Measurements from ENCODE around the gene NRCAM. TPM values are rescaled to one million over a fixed set of nuclear protein-coding genes. Genes with fewer than 3 reads are reported as not detected.

The NRCAM gene
- total RNA-seq, 2 experiments from 2014 or later = 3.4 to 7.0 TPM

DNA sequence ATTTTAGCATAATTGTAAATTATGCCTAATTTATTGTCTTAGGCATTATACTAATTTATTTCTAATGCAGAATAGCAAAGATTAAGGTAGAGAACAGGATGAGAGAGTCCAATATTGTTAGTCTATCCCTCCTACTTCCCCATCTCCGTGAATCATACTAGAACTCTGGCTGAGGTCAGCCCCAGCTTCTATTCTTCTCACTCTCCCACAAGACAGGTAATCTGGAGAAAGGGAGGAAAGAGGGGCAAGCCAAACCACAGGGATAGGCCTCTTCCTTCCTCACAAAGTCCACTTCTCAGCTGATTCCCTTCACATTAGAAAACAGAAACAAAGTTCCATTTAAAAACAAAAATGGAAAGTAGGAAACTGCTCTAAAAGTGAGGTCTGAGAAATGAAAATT lies 208.6 kb downstream of the NRCAM start:
- Mint-ChIP-seq H3K4me3 (no peak overlapping the region), H3K27me3 (no peaks in the 10 kb centered on the region), H3K36me3 (ENCODE audit: low read depth) (no peaks in the 10 kb centered on the region), H3K27ac (no peak overlapping the region), H3K9me3 (no peaks in the 10 kb centered on the region), H3K4me1 (ENCODE audit: low read depth) (no peaks in the 10 kb centered on the region)
- no peaks in the 10 kb centered on the region for H3K36me3 ChIP-seq (ENCODE audit: insufficient read depth, low read length)
- no peak overlapping the region for H3K4me3 ChIP-seq (ENCODE audit: low read length)
- intact Hi-C loops (cut with DNase I, micrococcal nuclease) = no loop called here
- POLR2A ChIA-PET = no interaction called here
- no peak overlapping the region for H3K27ac ChIP-seq (ENCODE audit: low read depth in 1 of 2, low read length in 2 of 2)
- DNase-seq = no peak
- H3K9me3 ChIP-seq (ENCODE audit: control insufficient read depth in 1 of 2, insufficient read depth in 1 of 2, low read length in 2 of 2) = no peaks in the 10 kb centered on the region
- TF ChIP-seq, protein P1, sequence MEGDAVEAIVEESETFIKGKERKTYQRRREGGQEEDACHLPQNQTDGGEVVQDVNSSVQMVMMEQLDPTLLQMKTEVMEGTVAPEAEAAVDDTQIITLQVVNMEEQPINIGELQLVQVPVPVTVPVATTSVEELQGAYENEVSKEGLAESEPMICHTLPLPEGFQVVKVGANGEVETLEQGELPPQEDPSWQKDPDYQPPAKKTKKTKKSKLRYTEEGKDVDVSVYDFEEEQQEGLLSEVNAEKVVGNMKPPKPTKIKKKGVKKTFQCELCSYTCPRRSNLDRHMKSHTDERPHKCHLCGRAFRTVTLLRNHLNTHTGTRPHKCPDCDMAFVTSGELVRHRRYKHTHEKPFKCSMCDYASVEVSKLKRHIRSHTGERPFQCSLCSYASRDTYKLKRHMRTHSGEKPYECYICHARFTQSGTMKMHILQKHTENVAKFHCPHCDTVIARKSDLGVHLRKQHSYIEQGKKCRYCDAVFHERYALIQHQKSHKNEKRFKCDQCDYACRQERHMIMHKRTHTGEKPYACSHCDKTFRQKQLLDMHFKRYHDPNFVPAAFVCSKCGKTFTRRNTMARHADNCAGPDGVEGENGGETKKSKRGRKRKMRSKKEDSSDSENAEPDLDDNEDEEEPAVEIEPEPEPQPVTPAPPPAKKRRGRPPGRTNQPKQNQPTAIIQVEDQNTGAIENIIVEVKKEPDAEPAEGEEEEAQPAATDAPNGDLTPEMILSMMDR (IDR thresholded peaks at IDR 0.05) = no peak
- no peak for ATAC-seq (ENCODE audit: poor library complexity)
- CTCF ChIA-PET = no interaction called here
- H3K4me1 ChIP-seq (ENCODE audit: insufficient read depth, low read length) = no peaks in the 10 kb centered on the region
- no peaks in the 10 kb centered on the region for H3K27me3 ChIP-seq (ENCODE audit: control insufficient read depth in 1 of 2, insufficient read depth in 2 of 2, low read length in 2 of 2)

DNA sequence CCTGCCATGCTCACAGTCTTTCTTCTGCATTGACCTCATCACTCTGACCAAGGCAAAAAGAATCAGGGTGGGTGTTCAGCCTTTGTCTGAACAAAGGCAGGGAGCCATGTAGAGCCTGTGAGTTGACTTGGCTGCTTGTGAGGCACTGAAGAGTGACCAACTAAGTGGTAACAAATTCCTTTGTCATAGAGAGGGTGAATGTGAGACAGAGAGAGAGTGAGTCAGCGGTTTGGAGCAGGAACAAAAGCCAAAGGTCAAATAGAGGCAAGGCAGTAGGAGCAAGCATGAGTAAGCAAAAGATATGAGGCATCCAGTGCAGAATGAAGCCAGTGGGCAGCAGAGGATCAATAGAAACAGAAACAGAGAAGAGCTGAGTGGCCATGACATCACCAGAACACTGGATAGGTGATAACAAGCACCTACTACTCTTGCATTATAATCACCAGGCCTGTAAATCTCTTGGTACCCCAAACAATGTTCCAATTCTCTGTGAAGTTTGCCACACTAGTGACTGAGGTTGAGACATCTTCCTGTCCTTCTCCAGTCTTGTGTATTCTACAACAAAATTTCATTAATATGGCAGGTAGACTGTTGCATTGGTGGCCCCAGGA lies 209.9 kb downstream of the NRCAM start:
- Mint-ChIP-seq H3K36me3 (ENCODE audit: low read depth) (no peaks in the 10 kb centered on the region), H3K4me1 (ENCODE audit: low read depth) (no peaks in the 10 kb centered on the region), H3K27me3 (no peaks in the 10 kb centered on the region), H3K9me3 (no peaks in the 10 kb centered on the region), H3K4me3 (no peak overlapping the region), H3K27ac (no peak overlapping the region)
- H3K4me3 ChIP-seq (ENCODE audit: low read length) = no peak overlapping the region
- ChIA-PET CTCF (no interaction called here), POLR2A (no interaction called here)
- no peak overlapping the region for H3K27ac ChIP-seq (ENCODE audit: low read depth in 1 of 2, low read length in 2 of 2)
- TF ChIP-seq, protein P1 (IDR thresholded peaks at IDR 0.05) = no peak
- H3K9me3 ChIP-seq (ENCODE audit: control insufficient read depth in 1 of 2, insufficient read depth in 1 of 2, low read length in 2 of 2) = no peaks in the 10 kb centered on the region
- ATAC-seq (ENCODE audit: poor library complexity) (no peak), DNase-seq (no peak)
- intact Hi-C loops (cut with DNase I, micrococcal nuclease) = no loop called here
- H3K4me1 ChIP-seq (ENCODE audit: insufficient read depth, low read length) = no peaks in the 10 kb centered on the region
- no peaks in the 10 kb centered on the region for H3K27me3 ChIP-seq (ENCODE audit: control insufficient read depth in 1 of 2, insufficient read depth in 2 of 2, low read length in 2 of 2)
- H3K36me3 ChIP-seq (ENCODE audit: insufficient read depth, low read length) = no peaks in the 10 kb centered on the region

DNA sequence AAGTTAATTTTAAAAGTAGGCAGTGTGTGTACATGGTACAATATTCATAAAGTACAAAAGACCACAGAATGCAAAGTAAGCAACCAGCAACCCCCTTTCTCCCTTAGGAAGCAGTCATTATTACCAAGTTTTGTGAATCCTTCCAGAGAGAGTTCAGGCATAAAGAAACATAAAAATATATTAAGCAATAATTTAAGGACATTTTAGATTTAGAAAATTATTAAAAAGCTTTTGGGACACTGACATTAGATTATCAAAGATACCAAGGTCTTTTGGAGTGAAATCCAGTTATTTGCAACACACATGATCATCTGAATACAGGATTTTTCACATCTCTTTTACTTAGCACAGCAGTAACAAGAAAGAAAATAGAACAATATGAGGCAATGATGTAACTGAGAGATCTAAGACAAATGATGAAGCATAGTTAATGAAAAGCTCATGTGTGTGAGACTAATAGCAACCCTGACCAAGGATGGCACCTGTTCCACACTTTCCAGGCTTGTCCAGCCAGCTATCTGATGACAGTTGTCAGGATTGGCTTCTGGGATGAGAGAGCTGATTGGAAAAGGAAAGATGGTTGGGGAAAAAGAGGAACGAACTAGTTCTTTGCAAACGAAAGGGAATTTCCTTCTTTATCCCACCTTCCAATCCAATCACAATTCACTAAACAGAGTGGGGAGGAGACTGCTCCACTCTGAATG lies 210.6 kb downstream of the NRCAM start:
- CTCF ChIA-PET = no interaction called here
- Mint-ChIP-seq H3K9me3 (no peaks in the 10 kb centered on the region), H3K27ac (no peak overlapping the region), H3K4me1 (ENCODE audit: low read depth) (no peaks in the 10 kb centered on the region), H3K27me3 (no peaks in the 10 kb centered on the region), H3K36me3 (ENCODE audit: low read depth) (no peaks in the 10 kb centered on the region), H3K4me3 (no peak overlapping the region)
- no peaks in the 10 kb centered on the region for H3K4me1 ChIP-seq (ENCODE audit: insufficient read depth, low read length)
- no peaks in the 10 kb centered on the region for H3K36me3 ChIP-seq (ENCODE audit: insufficient read depth, low read length)
- no peaks in the 10 kb centered on the region for H3K27me3 ChIP-seq (ENCODE audit: control insufficient read depth in 1 of 2, insufficient read depth in 2 of 2, low read length in 2 of 2)
- no peak overlapping the region for H3K4me3 ChIP-seq (ENCODE audit: low read length)
- POLR2A ChIA-PET = no interaction called here
- ATAC-seq (ENCODE audit: poor library complexity) (no peak), DNase-seq (no peak)
- intact Hi-C loops (cut with DNase I, micrococcal nuclease) = no loop called here
- no peak overlapping the region for H3K27ac ChIP-seq (ENCODE audit: low read depth in 1 of 2, low read length in 2 of 2)
- H3K9me3 ChIP-seq (ENCODE audit: control insufficient read depth in 1 of 2, insufficient read depth in 1 of 2, low read length in 2 of 2) = no peaks in the 10 kb centered on the region
- TF ChIP-seq, protein P1 (IDR thresholded peaks at IDR 0.05) = no peak
